Measurements from ENCODE around the gene EDIL3. TPM values are rescaled to one million over a fixed set of nuclear protein-coding genes. Genes with fewer than 3 reads are reported as not detected.

Gene EDIL3
- total RNA-seq, 6 experiments from 2014 or later, result 3.0 to 52.7 (median 47.5) TPM

DNA sequence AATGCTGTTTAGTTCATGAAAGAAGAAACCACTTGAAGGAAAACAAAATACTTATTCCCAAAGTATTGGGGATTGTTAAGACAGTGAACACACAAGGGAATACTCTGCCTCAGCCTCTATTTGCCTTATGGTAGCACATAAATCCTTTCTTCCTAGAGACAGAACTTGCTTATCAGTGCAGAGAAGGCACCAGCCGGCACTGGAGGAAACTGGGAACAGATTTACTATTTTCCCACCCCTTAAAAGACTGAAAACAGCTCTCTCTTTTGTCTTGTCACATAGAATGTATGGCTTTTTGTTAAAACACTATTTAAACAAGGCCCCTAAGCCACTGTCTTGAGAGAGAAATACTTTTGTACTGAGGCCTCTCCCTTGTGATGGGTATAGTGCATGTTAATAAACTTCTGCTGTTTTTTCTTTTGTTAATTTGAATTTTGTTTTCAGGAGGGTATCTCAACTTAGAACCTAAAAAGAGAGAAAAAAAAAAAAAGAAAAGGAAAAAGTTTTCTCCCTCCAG, 40.7 kb upstream of the EDIL3 start:
- Mint-ChIP-seq H3K27ac (no peak overlapping the region), H3K27me3 (ENCODE audit: insufficient read depth) (no peaks in the 10 kb centered on the region), H3K36me3 (ENCODE audit: low read depth) (no peaks in the 10 kb centered on the region), H3K4me1 (ENCODE audit: low read depth) (no peaks in the 10 kb centered on the region; the same call in 1 of the 2 replicates), H3K9me3 (peaks cover 28% of the 10 kb centered on the region), H3K4me3 (no peak overlapping the region)
- no peak for DNase-seq
- TF ChIP-seq, protein P1, sequence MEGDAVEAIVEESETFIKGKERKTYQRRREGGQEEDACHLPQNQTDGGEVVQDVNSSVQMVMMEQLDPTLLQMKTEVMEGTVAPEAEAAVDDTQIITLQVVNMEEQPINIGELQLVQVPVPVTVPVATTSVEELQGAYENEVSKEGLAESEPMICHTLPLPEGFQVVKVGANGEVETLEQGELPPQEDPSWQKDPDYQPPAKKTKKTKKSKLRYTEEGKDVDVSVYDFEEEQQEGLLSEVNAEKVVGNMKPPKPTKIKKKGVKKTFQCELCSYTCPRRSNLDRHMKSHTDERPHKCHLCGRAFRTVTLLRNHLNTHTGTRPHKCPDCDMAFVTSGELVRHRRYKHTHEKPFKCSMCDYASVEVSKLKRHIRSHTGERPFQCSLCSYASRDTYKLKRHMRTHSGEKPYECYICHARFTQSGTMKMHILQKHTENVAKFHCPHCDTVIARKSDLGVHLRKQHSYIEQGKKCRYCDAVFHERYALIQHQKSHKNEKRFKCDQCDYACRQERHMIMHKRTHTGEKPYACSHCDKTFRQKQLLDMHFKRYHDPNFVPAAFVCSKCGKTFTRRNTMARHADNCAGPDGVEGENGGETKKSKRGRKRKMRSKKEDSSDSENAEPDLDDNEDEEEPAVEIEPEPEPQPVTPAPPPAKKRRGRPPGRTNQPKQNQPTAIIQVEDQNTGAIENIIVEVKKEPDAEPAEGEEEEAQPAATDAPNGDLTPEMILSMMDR (IDR thresholded peaks at IDR 0.05), result no peak

DNA sequence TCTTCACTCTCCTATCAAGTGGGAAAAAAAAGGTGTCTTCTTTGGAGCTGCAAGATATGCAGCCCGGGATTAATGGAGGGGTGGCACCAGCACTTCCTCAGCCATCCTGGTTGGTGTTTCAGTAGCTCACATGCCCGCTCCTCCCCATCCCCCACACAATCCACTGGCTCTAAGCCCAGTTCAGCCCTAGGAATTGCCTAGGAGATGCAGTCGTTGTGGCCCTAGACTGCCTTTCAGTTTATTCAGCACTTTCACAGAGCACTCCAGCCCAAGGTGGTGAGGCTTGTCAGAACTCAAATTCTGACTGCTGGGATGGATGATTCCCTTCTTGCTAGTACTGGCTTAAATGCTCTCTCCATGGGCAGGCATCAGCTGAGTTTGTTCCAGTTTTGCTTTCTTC, 35.1 kb upstream of the EDIL3 start:
- H3K9me3 Mint-ChIP-seq, result peaks cover 11% of the 10 kb centered on the region
- H3K4me3 Mint-ChIP-seq, result no peak overlapping the region
- TF ChIP-seq, protein P1 (IDR thresholded peaks at IDR 0.05), result no peak
- H3K36me3 Mint-ChIP-seq (ENCODE audit: low read depth), result peaks cover 4% of the 10 kb centered on the region; the same call in 1 of the 2 replicates
- DNase-seq, result no peak
- no peaks in the 10 kb centered on the region; the same call in 1 of the 2 replicates for H3K4me1 Mint-ChIP-seq (ENCODE audit: low read depth)
- H3K27ac Mint-ChIP-seq, result no peak overlapping the region
- no peaks in the 10 kb centered on the region for H3K27me3 Mint-ChIP-seq (ENCODE audit: insufficient read depth)

DNA sequence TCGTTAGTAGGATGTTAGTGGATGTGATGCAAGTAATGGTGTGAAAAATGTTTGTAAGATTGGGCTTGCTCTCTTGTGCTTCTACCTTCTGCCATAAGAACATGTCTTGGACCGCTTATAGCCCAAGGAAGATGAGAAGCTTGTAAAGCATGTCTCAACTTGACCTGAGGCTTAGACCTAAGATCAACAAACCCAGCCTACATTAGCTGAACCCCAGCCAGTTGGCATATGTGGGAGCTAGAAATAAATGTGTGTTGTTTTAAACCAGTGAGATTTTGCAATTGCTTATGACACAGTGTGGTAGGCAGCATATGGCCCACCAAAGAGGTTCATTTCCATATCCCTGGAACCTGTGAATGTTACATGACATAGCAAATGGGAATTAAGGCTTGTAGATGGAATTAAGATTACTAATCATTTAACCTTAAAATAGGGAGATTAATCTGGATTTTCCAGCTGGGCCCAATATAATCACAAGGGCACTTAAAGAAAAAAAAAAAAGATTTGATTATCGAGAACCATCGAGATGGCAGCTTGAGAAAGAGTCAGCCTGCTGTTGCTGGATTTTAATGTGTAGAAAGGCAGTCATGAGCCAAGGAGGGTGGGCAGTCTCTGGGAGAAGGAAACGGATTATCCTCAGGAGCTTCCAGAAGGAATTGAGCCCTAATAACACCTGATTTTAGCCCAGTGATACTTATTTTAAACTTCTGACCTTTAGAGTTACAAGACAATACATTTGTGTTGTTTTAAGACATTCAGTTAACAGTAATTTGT, 27.3 kb upstream of the EDIL3 start:
- Mint-ChIP-seq H3K27me3 (ENCODE audit: insufficient read depth) (no peaks in the 10 kb centered on the region; the same call in 1 of the 2 replicates), H3K27ac (peak overlapping the region; percentile 38; the same call in 1 of the 2 replicates), H3K36me3 (ENCODE audit: low read depth) (peaks cover 4% of the 10 kb centered on the region; the same call in 1 of the 2 replicates), H3K4me1 (ENCODE audit: low read depth) (peaks cover 12% of the 10 kb centered on the region; the same call in 1 of the 2 replicates), H3K9me3 (peaks cover 13% of the 10 kb centered on the region), H3K4me3 (no peak overlapping the region; the same call in 1 of the 2 replicates)
- no peak for DNase-seq
- TF ChIP-seq, protein P1 (IDR thresholded peaks at IDR 0.05), result no peak

DNA sequence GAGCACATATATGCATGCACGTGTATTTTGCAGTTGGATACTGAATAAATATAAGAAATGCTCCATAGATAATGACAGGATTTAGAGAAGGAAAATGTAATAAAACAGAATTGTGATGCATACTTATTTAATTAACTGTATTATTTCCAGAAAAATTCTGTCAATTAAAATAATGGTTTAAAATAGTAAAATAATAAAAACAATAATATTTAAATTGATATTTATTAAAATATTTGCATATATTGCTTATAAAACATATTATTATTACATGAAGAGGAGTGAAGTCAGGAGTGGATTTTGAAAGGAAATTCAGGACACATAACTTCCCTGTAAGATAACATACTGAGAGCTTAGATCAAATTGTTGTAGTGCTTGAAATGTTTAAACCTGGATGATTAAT, 21.4 kb upstream of the EDIL3 start:
- no peaks in the 10 kb centered on the region for H3K4me1 Mint-ChIP-seq (ENCODE audit: low read depth)
- no peaks in the 10 kb centered on the region for H3K36me3 Mint-ChIP-seq (ENCODE audit: low read depth)
- no peak for DNase-seq
- TF ChIP-seq, protein P1 (IDR thresholded peaks at IDR 0.05), result no peak
- no peak overlapping the region for H3K4me3 Mint-ChIP-seq
- H3K27ac Mint-ChIP-seq, result no peak overlapping the region
- H3K27me3 Mint-ChIP-seq (ENCODE audit: insufficient read depth), result no peaks in the 10 kb centered on the region
- H3K9me3 Mint-ChIP-seq, result peaks cover 5% of the 10 kb centered on the region; the same call in 1 of the 2 replicates

DNA sequence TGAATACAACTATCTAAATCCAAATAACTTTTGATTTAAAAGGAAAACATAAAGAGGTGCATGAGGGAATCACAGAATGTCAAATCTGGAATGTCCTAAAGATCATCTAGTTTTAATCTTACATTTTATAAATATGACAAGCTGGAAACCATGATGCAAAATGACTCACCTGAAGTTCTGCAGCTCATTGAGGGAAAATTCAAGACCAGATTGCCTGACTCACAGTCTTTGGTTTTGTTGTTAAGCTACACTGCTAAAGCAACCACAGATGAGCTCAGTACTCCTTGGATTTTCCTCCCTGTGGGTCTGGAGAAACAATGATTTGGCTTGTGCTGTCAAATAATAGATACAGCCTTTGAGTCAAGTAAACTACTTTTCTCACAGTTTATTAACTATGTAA, 19.1 kb upstream of the EDIL3 start:
- no peaks in the 10 kb centered on the region for H3K27me3 Mint-ChIP-seq (ENCODE audit: insufficient read depth)
- peaks cover 6% of the 10 kb centered on the region; the same call in 1 of the 2 replicates for H3K4me1 Mint-ChIP-seq (ENCODE audit: low read depth)
- peak overlapping the region; percentile 31; the same call in 1 of the 2 replicates for H3K27ac Mint-ChIP-seq
- peaks cover 5% of the 10 kb centered on the region; the same call in 1 of the 2 replicates for H3K9me3 Mint-ChIP-seq
- H3K4me3 Mint-ChIP-seq, result no peak overlapping the region
- TF ChIP-seq, protein P1 (IDR thresholded peaks at IDR 0.05), result no peak
- H3K36me3 Mint-ChIP-seq (ENCODE audit: low read depth), result no peaks in the 10 kb centered on the region
- peak; percentile 10 for DNase-seq

Measured in HFFc6 (cell line).